ENCODE results near the gene CUX1.

DNA sequence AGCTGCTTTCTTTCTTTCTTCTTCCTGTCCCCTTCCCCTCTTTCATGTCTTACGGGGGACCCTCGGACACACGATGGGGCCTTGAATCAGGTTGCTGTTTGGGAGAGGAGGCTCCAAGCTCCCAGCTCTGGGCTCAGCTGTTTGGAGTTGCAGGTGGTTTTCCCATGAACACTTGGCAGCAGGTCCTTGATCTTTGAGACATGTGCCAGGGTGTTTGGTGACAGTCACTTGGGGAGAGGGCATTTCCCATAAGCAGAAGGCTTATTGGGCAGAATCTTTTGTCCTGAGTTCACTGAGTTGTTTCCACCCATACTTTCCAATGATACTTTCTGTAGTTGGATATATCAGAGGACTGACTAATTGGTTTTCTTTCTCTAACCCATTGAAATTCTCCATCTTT lies 364.6 kb downstream of the CUX1 start:
- no peak for TF ChIP-seq POLR2A (IDR thresholded peaks at IDR 0.05)
- TF ChIP-seq, protein P1, sequence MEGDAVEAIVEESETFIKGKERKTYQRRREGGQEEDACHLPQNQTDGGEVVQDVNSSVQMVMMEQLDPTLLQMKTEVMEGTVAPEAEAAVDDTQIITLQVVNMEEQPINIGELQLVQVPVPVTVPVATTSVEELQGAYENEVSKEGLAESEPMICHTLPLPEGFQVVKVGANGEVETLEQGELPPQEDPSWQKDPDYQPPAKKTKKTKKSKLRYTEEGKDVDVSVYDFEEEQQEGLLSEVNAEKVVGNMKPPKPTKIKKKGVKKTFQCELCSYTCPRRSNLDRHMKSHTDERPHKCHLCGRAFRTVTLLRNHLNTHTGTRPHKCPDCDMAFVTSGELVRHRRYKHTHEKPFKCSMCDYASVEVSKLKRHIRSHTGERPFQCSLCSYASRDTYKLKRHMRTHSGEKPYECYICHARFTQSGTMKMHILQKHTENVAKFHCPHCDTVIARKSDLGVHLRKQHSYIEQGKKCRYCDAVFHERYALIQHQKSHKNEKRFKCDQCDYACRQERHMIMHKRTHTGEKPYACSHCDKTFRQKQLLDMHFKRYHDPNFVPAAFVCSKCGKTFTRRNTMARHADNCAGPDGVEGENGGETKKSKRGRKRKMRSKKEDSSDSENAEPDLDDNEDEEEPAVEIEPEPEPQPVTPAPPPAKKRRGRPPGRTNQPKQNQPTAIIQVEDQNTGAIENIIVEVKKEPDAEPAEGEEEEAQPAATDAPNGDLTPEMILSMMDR (IDR thresholded peaks at IDR 0.05) = no peak
